Panc1 (cell line): ENCODE results near the gene DHRSX. TPM values are rescaled to one million over a fixed set of nuclear protein-coding genes. Genes with fewer than 3 reads are reported as not detected.
"Not testable (repeated sequence)": the region's sequence is repeated elsewhere in the genome, so short reads cannot be mapped to it uniquely, and the experiment has no call there.

ENCODE experiments used
- ATAC-seq: fragments of 200-7000 bp; cut with Tn5 transposase; 2 replicates; pipeline ENCODE4 v1.9.1; 2020; ENCODE audit warnings: mild to moderate bottlenecking, moderate library complexity
- BruUV-seq: library from RNA; stranded (reverse); fragments of 400-500 nt; replicated peaks from 2 replicates; lab custom pipeline; 2021; lab: Mats Ljungman, UMichigan
- CTCF ChIA-PET: fragments of 300-600 bp; sonication (Branson Sonifier 250); formaldehyde crosslinking; loops from one replicate; lab custom pipeline; 2022; ENCODE audit warnings: antibody characterized with exemption; lab: Charles Lee
- POLR2A ChIA-PET: fragments of 300-600 bp; sonication (Branson Sonifier 250); formaldehyde crosslinking; loops from one replicate; lab custom pipeline; 2022; ENCODE audit warnings: antibody characterized with exemption; lab: Charles Lee
- DNase-seq: peaks from one replicate; pipeline ENCODE4 v3.0.0-alpha.2; 2010; ENCODE audit warnings: low read depth, low spot score
- H3K27ac ChIP-seq: 2 replicates; pipeline ENCODE4 v1.5.1; 2011; ENCODE audit warnings: mild to moderate bottlenecking, low read length, inconsistent platforms
- H3K27me3 ChIP-seq: fragments of 200-500 bp; sonication (Bioruptor generic); 2 replicates; pipeline ENCODE4 v1.6.0; 2014; ENCODE audit warnings: low read length, inconsistent platforms; ENCODE audit not compliant: control insufficient read depth, insufficient read depth
- H3K36me3 ChIP-seq: fragments of 200-500 bp; sonication (Bioruptor generic); 2 replicates; pipeline ENCODE4 v1.5.1; 2014; ENCODE audit warnings: inconsistent platforms, mild to moderate bottlenecking, low read length, moderate library complexity; ENCODE audit not compliant: control insufficient read depth, insufficient read depth
- H3K4me1 ChIP-seq: 2 replicates; pipeline ENCODE4 v1.5.1; 2011; ENCODE audit warnings: inconsistent platforms, mild to moderate bottlenecking, low read length, moderate library complexity; ENCODE audit not compliant: control insufficient read depth, insufficient read depth
- H3K4me3 ChIP-seq, 2 experiments: 2 replicates each; pipeline ENCODE4 v1.5.1; 2011 to 2012; ENCODE audit warnings: low read depth in 2 of 2, low read length in 2 of 2, mild to moderate bottlenecking in 2 of 2, inconsistent platforms in 1 of 2, moderate library complexity in 1 of 2
- H3K9me3 ChIP-seq: fragments of 200-500 bp; sonication (Bioruptor generic); 2 replicates; pipeline ENCODE4 v1.5.1; 2014; ENCODE audit warnings: low read depth, mild to moderate bottlenecking, inconsistent platforms, low read length, moderate library complexity; ENCODE audit not compliant: control insufficient read depth, insufficient read depth
- CTCF ChIP-seq: fragments of 450-650 bp; IDR thresholded peaks from 2 replicates; pipeline ENCODE4 v1.5.1; 2017; ENCODE audit warnings: mild to moderate bottlenecking
- POLR2AphosphoS5 ChIP-seq: IDR thresholded peaks from 2 replicates; pipeline ENCODE4 v1.6.1; 2012; ENCODE audit warnings: mild to moderate bottlenecking, low read depth, low read length, moderate library complexity
- REST ChIP-seq, 2 experiments: IDR thresholded peaks; 2 replicates each; pipeline ENCODE4 v1.6.1; 2011 to 2012; ENCODE audit warnings: low read depth in 2 of 2, control low read depth in 1 of 2, low read length in 1 of 2, mild to moderate bottlenecking in 1 of 2, moderate library complexity in 1 of 2; ENCODE audit not compliant: insufficient read depth in 1 of 2
- SIN3A ChIP-seq: IDR thresholded peaks from 2 replicates; pipeline ENCODE4 v1.6.1; 2012; ENCODE audit warnings: low read depth, mild to moderate bottlenecking, low read length, moderate library complexity, borderline replicate concordance; ENCODE audit not compliant: insufficient read depth
- TCF7L2 ChIP-seq: IDR thresholded peaks from 2 replicates; pipeline ENCODE4 v1.6.1; 2011; ENCODE audit warnings: mild to moderate bottlenecking, low read depth, low read length, inconsistent platforms
- in situ Hi-C: cut with HindIII; loops from 2 replicates; pipeline ENCODE4 v1.10.0; 2016; ENCODE audit warnings: low sequenced_read_pairs, low pct_unique_long_range_greater_than_20kb
- intact Hi-C: fragments of 100-400 bp; cut with micrococcal nuclease; formaldehyde crosslinking; loops from one replicate; pipeline ENCODE4 v1.10.0; 2022; ENCODE audit not compliant: unreplicated experiment
- total RNA-seq: library from RNA; stranded (reverse); gene quantifications from one replicate; pipeline ENCODE4 v1.2.1, GENCODE V29; 2021; ENCODE audit not compliant: unreplicated experiment

Gene DHRSX
- total RNA-seq, 1 experiment from 2014 or later: 20.1 TPM

- TF ChIP-seq TCF7L2 (no peak), POLR2AphosphoS5 (no peak), CTCF (no peak), SIN3A (no peak), REST (IDR thresholded peaks at IDR 0.05; ENCODE audit: insufficient read depth in 1 of 2, low read depth in 2 of 2, low read length in 1 of 2) (no peak)
- intact Hi-C loops (no loop called here), in situ Hi-C loops (no loop called here)
- Histone ChIP-seq H3K36me3 (no peaks in the 10 kb centered on the region), H3K4me3 (no peak overlapping the region), H3K27ac (no peak overlapping the region), H3K27me3 (no peaks in the 10 kb centered on the region), H3K9me3 (no peaks in the 10 kb centered on the region), H3K4me1 (no peaks in the 10 kb centered on the region)
- DNase-seq (no peak), ATAC-seq (no peak)
- ChIA-PET POLR2A (no interaction called here), CTCF (no interaction called here)
- no TSS peak for BruUV-seq
Measured at GRCh38 chrX:2458309-2458708, 42.5 kb downstream of the DHRSX start.

GRCh38 chrX:2457289-2458133, 43.3 kb downstream of the DHRSX start:
- Histone ChIP-seq H3K4me1 (no peaks in the 10 kb centered on the region), H3K4me3 (no peak overlapping the region), H3K36me3 (no peaks in the 10 kb centered on the region), H3K27me3 (no peaks in the 10 kb centered on the region), H3K9me3 (no peaks in the 10 kb centered on the region), H3K27ac (no peak overlapping the region)
- TF ChIP-seq POLR2AphosphoS5 (no peak), REST (IDR thresholded peaks at IDR 0.05; ENCODE audit: insufficient read depth in 1 of 2, low read depth in 2 of 2, low read length in 1 of 2) (no peak), CTCF (no peak), SIN3A (no peak), TCF7L2 (no peak)
- no peak for DNase-seq
- no peak for ATAC-seq
- BruUV-seq: no TSS peak
- in situ Hi-C loops: no loop called here
- ChIA-PET CTCF (no interaction called here), POLR2A (no interaction called here)
- intact Hi-C loops: no loop called here

- in situ Hi-C loops, H3K4me1 ChIP-seq, DNase-seq, ATAC-seq, H3K27me3 ChIP-seq, BruUV-seq, POLR2A ChIA-PET, H3K9me3 ChIP-seq, intact Hi-C loops, H3K27ac ChIP-seq, CTCF ChIA-PET, H3K4me3 ChIP-seq, H3K36me3 ChIP-seq: not testable (repeated sequence)
Measured at GRCh38 chrX:2456091-2456490, 44.7 kb downstream of the DHRSX start.
